Sigmoid colon (tissue), 7 donors: ENCODE results near the gene CRYBB3. TPM values are rescaled to one million over a fixed set of nuclear protein-coding genes. Genes with fewer than 3 reads are reported as not detected.

Experiments
- DNase-seq: peaks from one replicate; pipeline ENCODE4 v3.0.0-alpha.2; 2019
- H3K27ac ChIP-seq, 4 donors: fragments of 200-600 bp; sonication (generic); one replicate each; pipeline ENCODE4 v1.5.1; 2016 to 2019; ENCODE audit warnings: mild to moderate bottlenecking in 1 of 4
- H3K27me3 ChIP-seq, 3 donors: fragments of 200-600 bp; sonication (generic); one replicate each; pipeline ENCODE4 v1.5.1; 2019; ENCODE audit warnings: mild to moderate bottlenecking in 1 of 3
- H3K36me3 ChIP-seq, 4 donors: fragments of 200-600 bp; sonication (generic); one replicate each; pipeline ENCODE4 v1.5.1; 2016 to 2019
- H3K4me1 ChIP-seq, 4 donors: fragments of 200-600 bp; sonication (generic); one replicate each; pipeline ENCODE4 v1.5.1; 2017 to 2019
- H3K4me3 ChIP-seq, 4 donors: fragments of 200-600 bp; sonication (generic); one replicate each; pipeline ENCODE4 v1.5.1; 2017 to 2019; ENCODE audit warnings: mild to moderate bottlenecking in 2 of 4, moderate library complexity in 1 of 4
- H3K9me3 ChIP-seq, 4 donors: fragments of 200-600 bp in 3 of 4; sonication (generic) in 3 of 4; one replicate each; pipeline versions ENCODE4 v1.5.1 to v1.6.1; 2013 to 2019
- CTCF ChIP-seq, 4 experiments: fragments of 450-650 bp in 3 of 4; fragments of 200-600 bp in 1 of 4; IDR thresholded peaks; one replicate each; pipeline ENCODE4 v1.5.1; 2016 to 2019; ENCODE audit warnings: antibody characterized with exemption in 4 of 4, mild to moderate bottlenecking in 3 of 4, moderate library complexity in 2 of 4
- EP300 ChIP-seq, 4 donors: sonication (generic); formaldehyde crosslinking; IDR thresholded peaks; one replicate each; pipeline ENCODE4 v1.6.1; 2017; ENCODE audit warnings: antibody characterized with exemption in 4 of 4
- POLR2A ChIP-seq, 2 donors: fragments of 450-650 bp; IDR thresholded peaks; one replicate each; pipeline ENCODE4 v1.6.1; 2016; ENCODE audit warnings: antibody characterized with exemption in 2 of 2, mild to moderate bottlenecking in 2 of 2, moderate library complexity in 2 of 2
- POLR2AphosphoS5 ChIP-seq, 4 donors: sonication (generic); formaldehyde crosslinking; IDR thresholded peaks; one replicate each; pipeline ENCODE4 v1.6.1; 2017; ENCODE audit warnings: antibody characterized with exemption in 4 of 4
- WGBS, 2 donors: extraction: QIAGEN DNeasy Blood & Tissue Kit; methylation state at CpG; one replicate each; pipeline ENCODE4 v1.1.7; 2013; 5-methylcytosine and 5-hydroxymethylcytosine counted together
- intact Hi-C: fragments of 100-400 bp; cut with DNase I; formaldehyde crosslinking; loops from one replicate; pipeline ENCODE4 v1.15.1; 2023
- polyA plus RNA-seq, 3 donors: library from polyadenylated mRNA; stranded (reverse); fragments of 200-250 nt; gene quantifications; one replicate each; pipeline ENCODE4 v1.2.3, GENCODE V29; 2013
- total RNA-seq, 4 donors: library from RNA; depleted of rRNA; stranded (reverse); fragments of >200 nt; gene quantifications; one replicate each; pipeline ENCODE4 v1.1.0, GENCODE V29; 2016
- donor health status: healthy with polysubstance abuse.
- donor health status: Bipolar disorder and iron deficiency.
- donor health status: healthy.

CRYBB3 gene
- total and polyA plus RNA-seq, 7 donors = 0.67 to 1.4 TPM; not detected in 5

- intact Hi-C loops = no loop called here
- H3K27ac ChIP-seq = no peak overlapping the region
- H3K4me1 ChIP-seq = no peaks in the 10 kb centered on the region
- H3K4me3 ChIP-seq = no peak overlapping the region
- H3K36me3 ChIP-seq = peaks cover 0 to 8% (median 0%) of the 10 kb centered on the region in 4 donors
- H3K9me3 ChIP-seq = peaks cover 0 to 5% (median 0%) of the 10 kb centered on the region in 4 donors
- DNase-seq = no peak
- TF ChIP-seq CTCF (IDR thresholded peaks at IDR 0.05) (no peak), EP300 (IDR thresholded peaks at IDR 0.05) (no peak), POLR2AphosphoS5 (IDR thresholded peaks at IDR 0.05) (no peak), POLR2A (IDR thresholded peaks at IDR 0.05) (no peak)
- WGBS, 2 donors = 83 to 89% methylated on average over 10 of the region's 10 CpGs
- H3K27me3 ChIP-seq = no peaks in the 10 kb centered on the region
Observed at GRCh38 chr22:25182131-25183110, 17.2 kb upstream of the CRYBB3 start.

- Histone ChIP-seq H3K27ac (no peak overlapping the region), H3K9me3 (peaks cover 0 to 5% (median 0%) of the 10 kb centered on the region in 4 donors), H3K27me3 (no peaks in the 10 kb centered on the region), H3K36me3 (no peaks in the 10 kb centered on the region), H3K4me1 (no peaks in the 10 kb centered on the region), H3K4me3 (no peak overlapping the region)
- intact Hi-C loops = no loop called here
- no peak for DNase-seq
- TF ChIP-seq POLR2A (IDR thresholded peaks at IDR 0.05) (no peak), CTCF (IDR thresholded peaks at IDR 0.05) (no peak), EP300 (IDR thresholded peaks at IDR 0.05) (no peak), POLR2AphosphoS5 (IDR thresholded peaks at IDR 0.05) (no peak)
- 85 to 89% methylated on average over 12 of the region's 12 CpGs for WGBS, 2 donors
Observed at GRCh38 chr22:25183949-25184619, 15.6 kb upstream of the CRYBB3 start.

- intact Hi-C loops = no loop called here
- no peak for TF ChIP-seq EP300 (IDR thresholded peaks at IDR 0.05)
- TF ChIP-seq POLR2AphosphoS5 (IDR thresholded peaks at IDR 0.05) = no peak
- TF ChIP-seq POLR2A (IDR thresholded peaks at IDR 0.05) = no peak
- TF ChIP-seq CTCF (IDR thresholded peaks at IDR 0.05) = no peak
- Histone ChIP-seq H3K27ac (no peak overlapping the region), H3K4me3 (no peak overlapping the region), H3K9me3 (no peaks in the 10 kb centered on the region), H3K27me3 (no peaks in the 10 kb centered on the region), H3K36me3 (no peaks in the 10 kb centered on the region), H3K4me1 (no peaks in the 10 kb centered on the region)
- no peak for DNase-seq
- WGBS, 2 donors = 89 to 90% methylated on average over 3 of the region's 3 CpGs
Observed at GRCh38 chr22:25186140-25186539, 13.5 kb upstream of the CRYBB3 start.

GRCh38 chr22:25187469-25187868 is 12.2 kb upstream of the CRYBB3 start:
- Histone ChIP-seq H3K9me3 (no peaks in the 10 kb centered on the region), H3K4me1 (no peaks in the 10 kb centered on the region), H3K36me3 (no peaks in the 10 kb centered on the region), H3K27me3 (no peaks in the 10 kb centered on the region), H3K27ac (no peak overlapping the region), H3K4me3 (no peak overlapping the region)
- TF ChIP-seq POLR2AphosphoS5 (IDR thresholded peaks at IDR 0.05) (no peak), EP300 (IDR thresholded peaks at IDR 0.05) (no peak), CTCF (IDR thresholded peaks at IDR 0.05) (no peak), POLR2A (IDR thresholded peaks at IDR 0.05) (no peak)
- WGBS, 2 donors = 83 to 91% methylated on average over 6 of the region's 6 CpGs
- intact Hi-C loops = no loop called here
- no peak for DNase-seq
